Measurements from ENCODE around the gene PAPPA2.

DNA sequence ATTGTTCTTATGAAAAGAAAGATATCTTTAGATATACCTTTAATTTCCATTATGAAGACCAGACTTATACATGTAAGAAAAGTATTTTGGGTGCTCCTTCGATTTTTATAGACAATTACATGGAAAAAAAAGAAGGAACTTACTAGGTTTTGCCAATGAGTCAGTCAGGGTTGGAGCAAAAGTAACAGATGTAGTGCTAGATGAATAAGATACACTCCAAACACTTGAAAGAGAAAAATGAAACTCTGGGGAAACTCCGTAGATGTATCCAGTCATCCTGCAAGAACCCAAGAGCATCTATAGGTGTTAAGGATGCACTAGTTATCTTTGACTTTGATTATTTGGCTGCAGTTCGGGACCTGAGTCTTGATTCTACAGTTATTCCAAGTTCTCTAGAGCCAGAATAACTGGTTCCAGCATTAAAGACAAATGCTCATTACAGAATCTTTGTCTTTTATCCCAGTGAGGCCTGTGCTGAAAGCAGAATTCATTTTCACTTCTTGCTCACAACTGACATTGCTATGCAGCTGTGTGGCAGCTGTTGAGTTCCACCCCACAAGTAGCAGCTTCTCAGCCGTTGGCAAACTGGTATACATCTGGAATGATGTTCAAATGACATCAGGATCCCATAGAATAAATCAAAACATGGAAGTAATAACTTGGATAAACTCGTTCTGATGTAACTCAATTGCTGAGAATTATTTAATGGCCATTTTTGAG lies 375.5 kb downstream of the PAPPA2 start:
- TF ChIP-seq, protein P1, sequence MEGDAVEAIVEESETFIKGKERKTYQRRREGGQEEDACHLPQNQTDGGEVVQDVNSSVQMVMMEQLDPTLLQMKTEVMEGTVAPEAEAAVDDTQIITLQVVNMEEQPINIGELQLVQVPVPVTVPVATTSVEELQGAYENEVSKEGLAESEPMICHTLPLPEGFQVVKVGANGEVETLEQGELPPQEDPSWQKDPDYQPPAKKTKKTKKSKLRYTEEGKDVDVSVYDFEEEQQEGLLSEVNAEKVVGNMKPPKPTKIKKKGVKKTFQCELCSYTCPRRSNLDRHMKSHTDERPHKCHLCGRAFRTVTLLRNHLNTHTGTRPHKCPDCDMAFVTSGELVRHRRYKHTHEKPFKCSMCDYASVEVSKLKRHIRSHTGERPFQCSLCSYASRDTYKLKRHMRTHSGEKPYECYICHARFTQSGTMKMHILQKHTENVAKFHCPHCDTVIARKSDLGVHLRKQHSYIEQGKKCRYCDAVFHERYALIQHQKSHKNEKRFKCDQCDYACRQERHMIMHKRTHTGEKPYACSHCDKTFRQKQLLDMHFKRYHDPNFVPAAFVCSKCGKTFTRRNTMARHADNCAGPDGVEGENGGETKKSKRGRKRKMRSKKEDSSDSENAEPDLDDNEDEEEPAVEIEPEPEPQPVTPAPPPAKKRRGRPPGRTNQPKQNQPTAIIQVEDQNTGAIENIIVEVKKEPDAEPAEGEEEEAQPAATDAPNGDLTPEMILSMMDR (IDR thresholded peaks at IDR 0.05) = no peak
- TF ChIP-seq POLR2A (IDR thresholded peaks at IDR 0.05) (no peak), POLR2AphosphoS5 (IDR thresholded peaks at IDR 0.05) (no peak)

All from stomach (tissue), 4 donors.